ENCODE data around the gene FBL. TPM values are rescaled to one million over a fixed set of nuclear protein-coding genes. Genes with fewer than 3 reads are reported as not detected.

FBL gene
- total and polyA plus RNA-seq, 2 experiments from 2014 or later, result 124 to 140 TPM

DNA sequence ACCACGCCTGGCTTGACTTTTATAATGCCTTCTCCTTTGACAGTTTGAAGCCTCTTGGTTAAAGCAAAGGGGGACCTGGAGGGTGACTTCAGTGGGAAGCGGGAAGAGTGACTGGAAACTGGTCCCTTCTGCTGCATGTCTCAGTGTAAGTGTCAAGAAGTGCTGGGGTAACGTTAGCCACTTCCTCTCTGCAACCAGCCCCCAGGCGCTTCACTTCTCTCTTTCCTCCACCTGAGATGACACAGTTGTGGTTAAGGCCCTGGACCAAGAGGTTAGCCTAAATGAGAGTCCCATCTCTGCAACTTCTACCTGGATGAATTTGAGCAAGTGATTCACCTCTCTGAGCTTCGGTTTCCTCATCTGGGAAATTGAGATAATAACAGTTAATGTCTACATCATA, 51.2 kb downstream of the FBL start:
- Histone ChIP-seq H3K4me1 (ENCODE audit: low read depth) (no peaks in the 10 kb centered on the region), H3K9me3 (ENCODE audit: low read depth) (no peaks in the 10 kb centered on the region), H3K27ac (no peak overlapping the region), H3K36me3 (no peaks in the 10 kb centered on the region), H3K27me3 (no peaks in the 10 kb centered on the region), H3K4me3 (no peak overlapping the region)
- TF ChIP-seq, protein P1, sequence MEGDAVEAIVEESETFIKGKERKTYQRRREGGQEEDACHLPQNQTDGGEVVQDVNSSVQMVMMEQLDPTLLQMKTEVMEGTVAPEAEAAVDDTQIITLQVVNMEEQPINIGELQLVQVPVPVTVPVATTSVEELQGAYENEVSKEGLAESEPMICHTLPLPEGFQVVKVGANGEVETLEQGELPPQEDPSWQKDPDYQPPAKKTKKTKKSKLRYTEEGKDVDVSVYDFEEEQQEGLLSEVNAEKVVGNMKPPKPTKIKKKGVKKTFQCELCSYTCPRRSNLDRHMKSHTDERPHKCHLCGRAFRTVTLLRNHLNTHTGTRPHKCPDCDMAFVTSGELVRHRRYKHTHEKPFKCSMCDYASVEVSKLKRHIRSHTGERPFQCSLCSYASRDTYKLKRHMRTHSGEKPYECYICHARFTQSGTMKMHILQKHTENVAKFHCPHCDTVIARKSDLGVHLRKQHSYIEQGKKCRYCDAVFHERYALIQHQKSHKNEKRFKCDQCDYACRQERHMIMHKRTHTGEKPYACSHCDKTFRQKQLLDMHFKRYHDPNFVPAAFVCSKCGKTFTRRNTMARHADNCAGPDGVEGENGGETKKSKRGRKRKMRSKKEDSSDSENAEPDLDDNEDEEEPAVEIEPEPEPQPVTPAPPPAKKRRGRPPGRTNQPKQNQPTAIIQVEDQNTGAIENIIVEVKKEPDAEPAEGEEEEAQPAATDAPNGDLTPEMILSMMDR (IDR thresholded peaks at IDR 0.05; ENCODE audit: low read depth, low read length), result no peak
- no peak for DNase-seq (ENCODE audit: low read depth in 1 of 2, low spot score in 1 of 2)

DNA sequence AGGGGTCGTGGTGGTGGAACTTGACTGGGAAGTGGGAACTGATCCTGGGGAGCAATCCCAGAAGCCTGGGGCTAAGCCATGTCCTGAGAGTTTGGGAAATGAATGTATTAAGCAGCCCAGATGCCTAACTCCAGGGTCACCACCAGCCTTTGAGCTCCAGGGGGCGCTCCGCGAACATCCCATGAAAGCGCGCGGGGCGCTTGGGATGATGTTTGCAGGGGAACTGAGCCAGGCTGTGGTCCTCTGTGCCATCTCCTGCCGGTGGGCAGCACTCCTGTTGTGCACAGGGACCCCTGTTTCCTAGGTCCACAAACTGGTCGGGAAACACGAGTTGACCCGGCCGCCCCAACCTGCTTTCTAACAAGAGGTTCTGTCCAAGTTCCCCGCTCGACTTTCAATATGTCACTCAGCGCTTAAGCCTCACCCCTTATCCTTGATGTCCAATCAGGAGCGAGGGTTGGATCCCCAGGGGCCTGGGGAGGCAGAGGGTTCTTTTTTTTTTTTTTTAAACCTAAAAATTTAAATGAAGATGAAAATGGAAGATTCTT, 53.1 kb downstream of the FBL start:
- peak overlapping the region; percentile 34 for H3K4me3 ChIP-seq
- H3K27me3 ChIP-seq, result no peaks in the 10 kb centered on the region
- H3K27ac ChIP-seq, result no peak overlapping the region
- TF ChIP-seq, protein P1 (IDR thresholded peaks at IDR 0.05; ENCODE audit: low read depth, low read length), result peak; percentile 98
- peak; percentile 81 to 90 for DNase-seq (ENCODE audit: low read depth in 1 of 2, low spot score in 1 of 2)
- H3K9me3 ChIP-seq (ENCODE audit: low read depth), result no peaks in the 10 kb centered on the region
- no peaks in the 10 kb centered on the region for H3K36me3 ChIP-seq
- H3K4me1 ChIP-seq (ENCODE audit: low read depth), result no peaks in the 10 kb centered on the region

DNA sequence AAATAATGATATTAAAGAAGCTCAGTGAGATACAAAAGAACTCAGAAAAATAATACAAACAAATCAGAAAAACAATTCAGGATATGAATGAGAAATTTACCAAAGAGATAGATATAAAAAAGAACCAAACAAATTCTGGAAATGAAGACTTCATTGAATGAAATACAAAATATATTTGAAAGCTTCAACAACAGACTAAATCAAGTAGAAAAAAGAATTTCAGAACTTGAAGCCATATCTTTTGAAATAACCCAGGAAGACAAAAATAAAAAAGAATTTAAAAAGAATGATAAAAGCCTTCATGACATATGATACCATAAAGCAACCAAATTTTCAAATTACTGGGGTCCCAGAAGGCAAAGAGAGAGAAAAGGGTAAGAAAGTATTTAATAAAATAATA, 57.9 kb downstream of the FBL start:
- no peak for DNase-seq (ENCODE audit: low read depth in 1 of 2, low spot score in 1 of 2)
- TF ChIP-seq, protein P1 (IDR thresholded peaks at IDR 0.05; ENCODE audit: low read depth, low read length), result no peak
- Histone ChIP-seq H3K36me3 (no peaks in the 10 kb centered on the region), H3K27me3 (no peaks in the 10 kb centered on the region), H3K4me1 (ENCODE audit: low read depth) (no peaks in the 10 kb centered on the region), H3K27ac (no peak overlapping the region), H3K4me3 (no peak overlapping the region), H3K9me3 (ENCODE audit: low read depth) (no peaks in the 10 kb centered on the region)

Other genes with a start within 250 kb of the FBL start
- not detected in 2 replicates for gene LGALS13, start 243.9 kb downstream of the FBL start, total RNA-seq
- gene LGALS13, start 243.9 kb downstream of the FBL start, polyA plus RNA-seq, result not detected in 2 replicates
- not detected in 2 replicates for gene LGALS16, start 190.5 kb downstream of the FBL start, total RNA-seq
- not detected in 2 replicates for gene LGALS16, start 190.5 kb downstream of the FBL start, polyA plus RNA-seq
- gene LGALS14, start 141.9 kb downstream of the FBL start, total RNA-seq, result not detected in 2 replicates
- not detected in 2 replicates for gene LGALS14, start 141.9 kb downstream of the FBL start, polyA plus RNA-seq
- not detected in 2 replicates for gene CLC, start 108.3 kb downstream of the FBL start, total RNA-seq
- not detected in 2 replicates for gene CLC, start 108.3 kb downstream of the FBL start, polyA plus RNA-seq
- not detected in 2 replicates for gene LEUTX, start 67.5 kb downstream of the FBL start, total RNA-seq
- gene LEUTX, start 67.5 kb downstream of the FBL start, polyA plus RNA-seq, result not detected in 2 replicates
- gene DYRK1B, start 12.2 kb downstream of the FBL start, total RNA-seq, result 19.2 and 28.6 TPM in 2 replicates
- 22.0 and 31.4 TPM in 2 replicates for gene DYRK1B, start 12.2 kb downstream of the FBL start, polyA plus RNA-seq
- gene FCGBP, start 88.3 kb upstream of the FBL start, total RNA-seq, result 0.57 and 0.70 TPM in 2 replicates
- not detected in 2 replicates for gene FCGBP, start 88.3 kb upstream of the FBL start, polyA plus RNA-seq
- gene PSMC4, start 124.8 kb upstream of the FBL start, total RNA-seq, result 101 and 152 TPM in 2 replicates
- gene PSMC4, start 124.8 kb upstream of the FBL start, polyA plus RNA-seq, result 87.2 and 126 TPM in 2 replicates
- 4.1 and 8.6 TPM in 2 replicates for gene ZNF546, start 150.7 kb upstream of the FBL start, total RNA-seq
- gene ZNF546, start 150.7 kb upstream of the FBL start, polyA plus RNA-seq, result 3.2 and 6.6 TPM in 2 replicates
- gene ZNF780B, start 209.9 kb upstream of the FBL start, total RNA-seq, result 21.4 and 46.7 TPM in 2 replicates
- 10.3 and 19.2 TPM in 2 replicates for gene ZNF780B, start 209.9 kb upstream of the FBL start, polyA plus RNA-seq
- 15.4 and 20.8 TPM in 2 replicates for gene ZNF780A, start 244.6 kb upstream of the FBL start, total RNA-seq
- gene ZNF780A, start 244.6 kb upstream of the FBL start, polyA plus RNA-seq, result 8.5 and 10.4 TPM in 2 replicates

Data from cardiac muscle cell (in vitro differentiated cells and primary cell).